ENCODE results near the gene THOP1. TPM values are rescaled to one million over a fixed set of nuclear protein-coding genes. Genes with fewer than 3 reads are reported as not detected.
"Not testable (repeated sequence)": the region's sequence is repeated elsewhere in the genome, so short reads cannot be mapped to it uniquely, and the experiment has no call there.

The THOP1 gene
- total RNA-seq, 1 experiment from 2014 or later, result 127 TPM

DNA sequence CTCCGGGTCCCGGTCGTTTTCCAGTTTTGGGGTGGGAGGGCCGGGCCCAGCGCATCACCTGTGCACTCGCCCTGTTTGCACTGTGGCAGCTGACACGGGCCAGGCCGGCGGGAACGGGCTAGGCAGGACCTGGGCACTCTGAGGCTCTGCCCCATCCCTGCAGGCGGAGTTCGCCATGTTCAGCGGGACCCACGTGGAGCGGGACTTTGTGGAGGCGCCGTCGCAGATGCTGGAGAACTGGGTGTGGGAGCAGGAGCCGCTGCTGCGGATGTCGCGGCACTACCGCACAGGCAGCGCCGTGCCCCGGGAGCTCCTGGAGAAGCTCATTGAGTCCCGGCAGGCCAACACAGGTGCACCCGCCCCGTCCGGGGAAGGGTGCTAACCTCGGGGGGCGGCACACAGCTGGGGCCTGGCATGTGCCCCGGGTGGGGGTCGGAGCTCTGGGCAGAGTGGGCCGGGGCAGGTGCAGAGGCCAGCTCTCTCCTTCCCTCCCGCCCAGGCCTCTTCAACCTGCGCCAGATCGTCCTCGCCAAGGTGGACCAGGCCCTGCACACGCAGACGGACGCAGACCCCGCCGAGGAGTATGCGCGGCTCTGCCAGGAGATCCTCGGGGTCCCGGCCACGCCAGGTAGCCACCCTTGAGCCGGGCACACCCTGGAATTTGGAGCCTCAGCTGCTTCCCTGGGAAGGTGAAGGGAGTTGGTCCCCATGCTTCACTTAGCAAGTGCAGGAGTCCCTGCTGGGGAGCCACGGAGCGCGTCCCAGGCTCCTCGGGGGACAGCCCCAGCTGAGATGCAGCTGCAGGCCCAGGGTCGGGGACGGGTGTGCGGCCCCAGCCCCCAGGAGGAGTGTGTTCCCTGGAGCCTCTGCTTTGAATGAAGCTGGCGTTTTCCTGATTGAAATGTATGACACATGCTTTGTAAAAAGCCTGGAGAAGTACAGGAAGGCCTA lies 25.1 kb downstream of the THOP1 start:
- DNase-seq (ENCODE audit: low read depth), result no peak
- in situ Hi-C loops (cut with HindIII; ENCODE audit: low pct_unique_long_range_greater_than_20kb, low sequenced_read_pairs), result no loop called here

DNA sequence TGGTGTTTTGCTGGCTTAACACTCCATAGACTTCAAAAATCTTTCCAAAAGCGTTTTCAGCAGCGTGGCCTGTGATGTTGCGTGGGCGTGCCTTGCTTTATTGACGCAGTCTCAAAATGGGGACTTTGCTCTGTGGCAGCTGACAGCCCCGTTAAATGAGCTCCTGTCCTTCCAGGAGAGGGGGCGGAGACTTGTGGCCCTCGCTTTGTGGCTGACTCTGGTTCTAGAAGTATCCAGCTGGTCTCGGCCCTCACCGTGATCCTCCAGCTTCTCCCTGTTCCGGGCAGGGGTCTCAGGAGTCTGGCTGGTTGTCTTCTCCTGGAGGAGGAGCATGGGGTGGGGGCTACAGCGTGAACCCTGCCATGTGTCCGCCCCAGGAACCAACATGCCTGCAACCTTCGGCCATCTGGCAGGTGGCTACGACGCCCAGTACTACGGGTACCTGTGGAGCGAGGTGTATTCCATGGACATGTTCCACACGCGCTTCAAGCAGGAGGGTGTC lies 26.0 kb downstream of the THOP1 start:
- in situ Hi-C loops (cut with HindIII; ENCODE audit: low pct_unique_long_range_greater_than_20kb, low sequenced_read_pairs), result no loop called here
- no peak for DNase-seq (ENCODE audit: low read depth)

DNA sequence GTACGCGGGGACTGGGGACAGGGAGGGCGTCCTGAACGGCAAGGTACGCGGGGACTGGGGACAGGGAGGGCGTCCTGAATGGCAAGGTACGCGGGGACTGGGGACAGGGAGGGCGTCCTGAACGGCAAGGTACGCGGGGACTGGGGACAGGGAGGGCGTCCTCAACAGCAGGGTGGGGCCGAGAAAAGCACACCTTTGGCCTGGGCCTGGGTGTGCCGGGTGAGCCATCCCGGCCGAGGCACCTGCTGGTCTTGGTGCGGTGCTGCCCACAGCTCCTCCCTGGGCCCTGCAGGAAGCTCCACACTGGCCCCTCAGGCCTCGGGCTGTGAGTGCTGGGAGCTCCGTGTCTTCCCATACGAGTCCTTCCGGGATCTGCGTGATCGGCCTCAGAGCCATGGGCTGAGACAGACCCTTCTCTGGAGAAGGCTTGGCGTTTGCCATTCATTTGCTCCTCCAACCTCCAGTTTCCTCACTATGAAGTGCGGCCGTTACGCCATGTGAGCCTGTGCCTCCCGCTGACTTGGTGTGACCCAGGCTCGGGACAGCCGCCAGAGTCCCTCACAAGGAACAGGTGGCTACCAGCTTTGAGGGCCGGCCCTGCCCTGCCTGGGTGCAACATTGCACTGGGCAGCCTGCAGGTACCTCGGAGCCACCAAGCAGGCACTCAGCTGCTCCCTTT lies 26.6 kb downstream of the THOP1 start:
- in situ Hi-C loops (cut with HindIII; ENCODE audit: low pct_unique_long_range_greater_than_20kb, low sequenced_read_pairs), result no loop called here
- DNase-seq (ENCODE audit: low read depth), result no peak

DNA sequence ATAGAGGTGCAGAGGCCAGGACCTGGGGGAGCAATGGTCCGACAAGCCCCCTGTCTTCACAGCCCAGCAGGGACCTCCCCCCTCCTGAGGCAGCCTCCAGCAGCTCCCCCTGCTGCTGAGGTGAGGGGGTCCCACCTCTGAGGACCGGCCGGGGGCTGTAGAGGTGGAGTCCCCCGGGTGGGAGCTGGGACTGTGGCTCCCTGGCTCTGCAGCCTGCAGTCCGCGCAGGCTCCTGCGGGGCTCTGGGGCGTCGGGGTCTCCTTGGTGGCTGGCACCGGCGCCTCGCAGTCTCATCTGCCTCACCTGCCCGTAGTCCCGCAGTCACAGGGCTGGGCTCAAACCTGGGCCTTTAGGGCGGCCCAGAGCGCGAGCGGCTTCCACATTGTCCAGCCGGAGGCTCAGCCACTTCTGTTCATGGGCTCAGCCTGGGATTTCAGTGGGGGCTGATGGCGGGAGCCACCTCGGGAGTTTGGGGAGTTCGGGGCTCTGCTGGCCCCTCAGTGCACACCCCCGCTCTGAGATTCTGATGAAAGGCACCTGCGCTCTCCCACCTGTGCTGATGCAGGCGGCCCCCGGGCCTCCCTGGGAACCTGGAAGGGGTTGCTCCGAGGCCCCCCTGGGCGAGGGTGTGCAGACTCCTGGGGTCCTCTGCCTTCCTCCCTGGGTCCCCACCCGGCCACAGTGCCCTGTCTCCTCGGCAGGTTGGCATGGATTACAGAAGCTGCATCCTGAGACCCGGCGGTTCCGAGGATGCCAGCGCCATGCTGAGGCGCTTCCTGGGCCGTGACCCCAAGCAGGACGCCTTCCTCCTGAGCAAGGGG lies 27.3 kb downstream of the THOP1 start:
- in situ Hi-C loops (cut with HindIII; ENCODE audit: low pct_unique_long_range_greater_than_20kb, low sequenced_read_pairs), result no loop called here
- no peak for DNase-seq (ENCODE audit: low read depth)

DNA sequence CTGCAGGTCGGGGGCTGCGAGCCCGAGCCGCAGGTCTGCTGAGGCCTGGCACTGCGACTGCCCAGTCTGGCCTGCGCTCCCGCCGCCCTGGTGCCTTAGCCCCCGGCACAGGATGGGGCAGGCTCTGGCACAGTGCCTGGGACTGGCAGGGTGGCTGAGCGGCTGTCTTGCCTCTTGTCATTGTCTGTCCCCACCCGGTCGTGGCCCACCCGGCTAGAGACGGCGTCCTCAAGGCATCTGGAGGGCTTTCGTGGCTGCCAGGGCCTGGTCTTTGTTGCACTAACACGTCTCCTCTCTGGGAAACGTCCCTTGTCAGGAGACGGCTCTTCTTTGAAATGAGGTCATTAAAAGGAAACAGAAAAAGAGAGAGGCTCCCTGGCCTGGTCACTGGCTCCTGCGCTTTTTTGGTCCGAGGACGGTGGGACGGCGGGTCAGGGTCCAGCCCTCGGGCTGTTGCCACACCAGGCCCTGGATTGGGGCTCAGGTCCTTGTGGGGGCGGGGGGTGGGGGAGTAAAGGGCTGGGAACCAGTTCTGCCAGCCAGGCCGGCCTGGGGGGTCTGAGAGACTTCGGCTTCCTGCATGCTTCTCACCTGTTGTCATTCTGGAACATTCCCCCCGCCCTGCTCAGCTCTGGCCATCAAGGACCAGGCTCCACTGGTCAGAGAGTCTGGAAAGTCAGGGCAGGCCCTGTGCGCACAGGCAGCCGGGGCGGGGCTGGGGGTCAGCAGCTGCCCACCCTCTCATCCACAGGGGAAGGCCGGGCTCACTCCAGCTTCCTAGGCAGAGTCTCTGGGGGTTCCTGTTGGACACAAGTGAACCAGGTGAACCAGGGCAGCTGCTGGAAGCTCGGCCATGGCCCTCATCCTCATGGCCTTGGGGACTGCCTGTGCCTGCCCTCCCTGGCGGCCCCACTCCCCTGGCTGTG lies 28.2 kb downstream of the THOP1 start:
- DNase-seq (ENCODE audit: low read depth), result no peak
- in situ Hi-C loops (cut with HindIII; ENCODE audit: low pct_unique_long_range_greater_than_20kb, low sequenced_read_pairs), result no loop called here

DNA sequence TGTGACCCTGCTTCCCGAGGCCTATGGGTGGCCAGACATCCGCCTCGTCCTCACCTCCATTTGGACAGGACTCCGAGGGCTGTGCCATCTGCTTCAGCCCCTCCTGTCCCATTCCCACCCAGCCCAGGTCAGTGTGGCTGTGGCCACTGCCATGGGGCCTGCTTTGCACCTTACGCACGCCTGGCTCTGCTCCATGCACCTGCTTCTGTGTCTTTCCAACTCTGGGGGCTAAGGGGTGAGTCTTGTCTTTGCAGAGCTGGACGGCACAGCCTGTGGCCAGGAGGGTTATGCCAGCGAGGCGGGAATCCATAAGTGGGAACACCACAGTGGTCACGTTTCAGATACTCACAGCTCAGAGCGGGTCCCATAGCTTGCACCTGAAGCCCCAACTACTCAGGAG lies 29.1 kb downstream of the THOP1 start:
- no peak for DNase-seq (ENCODE audit: low read depth)
- in situ Hi-C loops (cut with HindIII; ENCODE audit: low pct_unique_long_range_greater_than_20kb, low sequenced_read_pairs), result no loop called here

DNA sequence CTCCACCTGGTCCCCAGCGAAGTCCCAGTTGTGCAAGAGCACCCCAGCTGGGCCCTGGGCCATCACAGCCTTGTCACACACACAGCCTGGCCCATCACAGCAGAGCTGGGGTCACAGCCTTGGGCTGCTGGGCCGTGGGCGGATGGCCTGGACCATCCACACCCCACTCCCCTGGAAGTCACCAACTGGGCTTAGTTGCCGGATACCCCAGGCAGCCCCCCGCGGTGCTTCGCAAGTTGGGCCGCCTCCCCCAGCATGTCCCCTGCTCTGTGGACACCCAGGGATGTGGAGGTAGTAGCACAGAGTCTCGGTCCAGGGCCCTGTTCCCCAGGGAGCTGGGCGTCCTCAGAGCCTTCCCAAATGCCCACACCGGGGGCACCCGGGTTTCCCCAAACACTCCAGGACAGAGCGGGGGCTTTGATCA lies 29.9 kb downstream of the THOP1 start:
- DNase-seq (ENCODE audit: low read depth), result no peak
- in situ Hi-C loops (cut with HindIII; ENCODE audit: low pct_unique_long_range_greater_than_20kb, low sequenced_read_pairs), result no loop called here

DNA sequence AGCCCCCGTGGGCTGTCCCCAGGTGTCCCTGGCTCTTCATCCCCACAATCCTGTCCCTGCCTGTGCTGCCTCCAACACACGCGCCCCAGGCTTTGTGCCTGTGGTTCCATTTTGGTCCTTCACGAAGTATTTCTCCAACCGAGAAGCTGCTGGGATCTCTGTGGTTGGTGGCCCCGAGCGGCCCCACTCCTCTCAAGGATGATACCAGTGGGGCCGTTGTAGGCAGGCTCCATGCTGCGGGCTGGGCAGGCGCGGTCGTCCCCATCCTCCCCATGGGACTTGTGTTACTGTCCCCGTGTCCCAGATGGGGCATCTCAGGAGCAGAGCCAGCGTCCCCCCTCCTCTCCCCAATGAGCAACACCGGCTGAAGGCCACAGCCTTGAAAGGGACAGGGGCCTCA lies 30.6 kb downstream of the THOP1 start:
- in situ Hi-C loops (cut with HindIII; ENCODE audit: low pct_unique_long_range_greater_than_20kb, low sequenced_read_pairs), result no loop called here
- no peak for DNase-seq (ENCODE audit: low read depth)

DNA sequence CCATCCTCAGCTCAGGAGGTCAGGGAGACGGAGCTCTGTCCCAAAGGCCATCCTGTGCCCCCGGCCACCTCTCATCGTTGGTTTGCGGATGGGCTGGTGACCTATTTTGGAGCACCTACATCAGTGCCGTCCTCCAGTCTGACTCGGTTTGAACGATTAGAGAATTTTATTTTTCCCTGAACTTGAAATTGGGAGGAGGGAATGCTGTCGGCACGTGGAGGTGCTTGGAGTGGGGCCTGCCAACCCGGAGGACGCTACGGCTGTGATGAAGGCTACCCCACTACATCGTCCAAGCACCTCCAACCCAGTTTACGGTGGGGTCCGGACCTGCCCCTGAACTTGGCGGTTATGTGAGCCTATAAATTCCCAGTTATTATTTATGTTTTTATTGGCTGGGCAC lies 31.3 kb downstream of the THOP1 start:
- in situ Hi-C loops (cut with HindIII; ENCODE audit: low pct_unique_long_range_greater_than_20kb, low sequenced_read_pairs), result no loop called here

DNA sequence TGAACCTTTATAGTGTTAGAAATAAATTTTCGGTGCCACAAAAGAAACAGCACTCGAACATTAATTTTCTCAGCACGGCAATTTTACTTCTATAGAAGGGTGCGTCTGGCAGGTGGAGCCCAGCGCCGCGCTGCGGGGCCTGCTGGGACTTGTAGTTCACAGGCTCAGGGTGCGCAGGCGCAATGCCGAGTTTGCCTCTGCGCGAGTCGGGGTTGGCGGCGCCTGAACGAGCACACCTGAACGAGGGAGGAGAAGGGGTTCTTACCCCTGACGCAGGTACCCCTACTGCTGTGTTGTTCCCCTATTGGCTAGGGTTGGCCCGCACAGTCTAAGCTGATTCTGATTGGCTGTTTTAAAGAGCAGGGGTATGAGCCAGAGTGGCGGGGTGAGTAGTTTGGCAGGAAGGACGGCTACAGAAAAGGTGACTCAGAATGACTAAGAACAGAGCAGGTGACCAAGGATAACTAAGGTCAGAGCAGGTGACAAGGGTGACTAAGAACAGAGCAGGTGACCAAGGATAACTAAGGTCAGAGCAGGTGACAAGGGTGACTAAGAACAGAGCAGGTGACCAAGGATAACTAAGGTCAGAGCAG lies 32.0 kb downstream of the THOP1 start:
- DNase-seq (ENCODE audit: low read depth); in situ Hi-C loops (cut with HindIII; ENCODE audit: low pct_unique_long_range_greater_than_20kb, low sequenced_read_pairs): not testable (repeated sequence)

More for the DNA sequence above, 31.3 kb downstream of the THOP1 start:
- DNase-seq (ENCODE audit: low read depth), result no peak

DNA sequence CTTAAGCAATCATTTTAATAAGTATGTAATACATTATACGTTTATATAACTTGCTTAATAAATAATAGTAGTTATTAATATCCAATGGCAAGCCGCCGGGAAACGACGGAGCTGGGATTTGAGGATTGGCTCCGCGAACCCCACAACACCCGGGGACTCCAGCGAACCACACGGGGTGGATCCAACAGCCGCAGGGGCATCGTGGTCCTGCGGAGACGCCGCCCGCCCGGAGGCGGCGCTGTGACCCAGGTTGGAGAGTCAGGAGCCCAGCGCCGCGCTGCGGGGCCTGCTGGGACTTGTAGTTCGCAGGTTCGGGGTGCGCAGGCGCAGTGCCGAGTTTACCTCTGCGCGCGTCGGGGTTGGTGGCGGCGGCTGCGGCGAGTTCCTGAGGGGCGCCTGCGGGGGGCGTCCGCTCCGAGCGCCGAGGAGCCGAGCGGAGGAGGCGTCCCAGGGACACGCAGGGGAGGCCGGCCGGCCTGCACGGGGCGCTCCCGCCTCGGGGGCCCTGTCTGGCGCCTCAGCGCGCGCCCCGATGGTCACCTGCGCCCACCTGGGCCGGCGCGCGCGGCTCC lies 34.3 kb downstream of the THOP1 start, which contains the start of gene ZNF554:
Gene ZNF554, plus strand, starts transcription at position 329 of the 572 bp plus-strand sequence. Its CDS starts 204 bp downstream, at position 533.
- peak; percentile 74 for DNase-seq (ENCODE audit: low read depth)
- in situ Hi-C loops (cut with HindIII; ENCODE audit: low pct_unique_long_range_greater_than_20kb, low sequenced_read_pairs), result no loop called here

DNA sequence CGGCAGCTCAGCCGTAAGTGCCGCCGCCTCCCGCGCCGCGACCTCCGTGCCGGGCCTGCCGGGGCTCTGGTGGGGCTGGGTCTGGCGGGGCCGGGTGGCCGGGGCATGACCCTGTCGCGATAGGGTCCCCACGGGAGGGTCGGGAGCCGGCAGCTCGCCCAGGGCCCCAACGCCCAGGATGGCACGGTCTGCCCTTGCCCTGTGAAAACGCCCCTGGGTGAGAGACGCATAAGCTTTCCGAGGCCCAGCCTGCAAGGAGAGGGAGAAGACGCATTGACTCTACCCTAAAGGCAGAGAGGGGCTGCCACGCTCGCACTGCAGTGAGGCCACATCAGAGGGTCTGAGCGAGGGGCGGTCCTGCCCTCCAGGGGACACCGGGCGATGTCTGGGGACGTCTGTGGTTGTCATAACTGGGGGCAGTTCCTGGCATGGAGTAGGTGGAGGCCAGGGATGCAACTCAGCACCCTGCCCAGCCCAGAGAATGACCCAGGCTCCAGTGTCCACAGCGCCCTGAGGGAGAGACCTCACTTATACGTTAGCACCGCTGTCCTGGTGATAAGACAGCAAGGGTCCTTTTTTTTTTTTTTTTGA lies 34.9 kb downstream of the THOP1 start:
- in situ Hi-C loops (cut with HindIII; ENCODE audit: low pct_unique_long_range_greater_than_20kb, low sequenced_read_pairs), result no loop called here
- no peak for DNase-seq (ENCODE audit: low read depth)

DNA sequence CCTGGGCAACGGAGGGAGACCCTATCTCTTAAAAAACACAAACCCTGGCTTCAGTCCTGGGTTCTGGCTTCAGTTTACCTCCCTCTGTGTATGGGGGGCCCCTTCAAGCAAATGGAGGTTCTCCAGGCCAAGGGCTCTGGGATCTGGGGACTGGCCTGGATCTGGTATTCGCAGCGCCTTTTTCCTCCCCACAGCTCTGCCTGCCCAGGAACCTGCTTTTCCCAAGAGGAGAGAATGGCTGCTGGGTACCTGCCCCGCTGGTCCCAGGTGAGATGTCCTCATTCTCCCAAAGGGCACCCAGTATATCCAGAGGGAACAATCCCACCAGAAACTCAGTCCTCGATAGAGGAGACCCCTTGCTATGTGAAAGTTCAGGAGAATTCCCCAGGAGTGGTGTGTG lies 37.5 kb downstream of the THOP1 start:
- in situ Hi-C loops (cut with HindIII; ENCODE audit: low pct_unique_long_range_greater_than_20kb, low sequenced_read_pairs), result no loop called here
- DNase-seq (ENCODE audit: low read depth), result no peak

DNA sequence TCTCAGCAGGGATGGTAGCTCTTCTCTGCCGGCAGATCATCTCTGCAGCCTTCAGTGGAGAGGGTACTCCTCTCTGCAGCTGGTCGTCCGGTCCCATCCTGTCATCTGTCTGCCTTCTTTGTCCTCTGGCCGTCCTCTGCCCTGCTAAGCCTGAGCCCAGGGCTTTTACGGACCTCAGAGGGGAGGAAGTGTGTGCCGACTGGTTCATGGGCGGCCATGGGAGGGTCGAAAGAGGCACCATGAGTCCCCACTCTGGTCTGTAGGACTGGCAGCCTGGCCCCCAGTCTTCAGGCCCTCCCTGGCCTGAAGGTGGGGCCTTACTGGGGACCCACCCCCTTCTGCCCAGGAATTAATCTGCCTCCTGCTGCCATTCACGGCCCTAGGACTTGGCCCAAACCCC lies 38.3 kb downstream of the THOP1 start:
- DNase-seq (ENCODE audit: low read depth), result no peak
- in situ Hi-C loops (cut with HindIII; ENCODE audit: low pct_unique_long_range_greater_than_20kb, low sequenced_read_pairs), result no loop called here

DNA sequence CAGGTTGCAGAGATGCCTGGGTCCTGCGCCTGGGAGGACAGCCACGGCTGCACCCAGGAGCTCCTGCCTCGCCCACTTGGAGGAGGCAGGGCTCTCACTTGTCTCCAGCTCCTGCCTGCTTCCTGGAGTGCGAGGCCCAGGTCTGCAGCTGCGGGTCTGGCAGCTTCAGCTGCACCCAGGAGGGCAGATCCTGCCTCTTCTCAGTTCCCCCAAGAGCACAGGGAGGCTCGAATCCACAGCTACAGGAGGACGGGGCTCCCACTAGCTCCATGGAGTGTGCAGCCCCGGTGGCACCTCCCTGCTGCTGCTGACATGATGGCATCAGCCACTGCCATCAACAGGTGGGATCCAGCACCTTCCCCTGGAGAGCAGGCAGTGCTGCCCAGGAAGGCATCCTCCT lies 38.8 kb downstream of the THOP1 start:
- DNase-seq (ENCODE audit: low read depth), result no peak
- in situ Hi-C loops (cut with HindIII; ENCODE audit: low pct_unique_long_range_greater_than_20kb, low sequenced_read_pairs), result no loop called here

DNA sequence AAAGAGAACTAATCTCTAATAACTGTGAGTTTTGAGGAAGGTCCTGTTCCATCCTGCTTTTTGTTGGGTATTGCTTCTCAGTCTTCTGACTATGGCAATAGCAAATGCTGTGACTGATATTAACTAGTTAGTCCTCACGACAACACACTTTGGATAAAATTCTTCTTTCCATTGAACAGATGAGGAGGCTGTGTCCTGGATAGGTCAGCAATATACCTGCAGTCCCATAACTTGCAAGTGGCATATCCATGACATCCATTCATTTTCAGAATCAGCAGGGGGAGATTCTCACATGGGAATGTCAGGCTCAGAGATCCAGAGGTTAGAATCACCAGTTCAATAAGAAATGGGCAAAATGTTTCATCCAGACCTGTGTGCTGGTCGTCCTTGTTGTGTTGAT lies 41.7 kb downstream of the THOP1 start:
- in situ Hi-C loops (cut with HindIII; ENCODE audit: low pct_unique_long_range_greater_than_20kb, low sequenced_read_pairs), result no loop called here
- no peak for DNase-seq (ENCODE audit: low read depth)
